ENCODE data around the gene OR10A4.

Gene OR10A4

GRCh38 chr11:6894097-6894496, 17.7 kb downstream of the OR10A4 start:
- Histone ChIP-seq H3K4me1 (ENCODE audit: low read length) (peaks cover 6% of the 10 kb centered on the region), H3K9ac (ENCODE audit: low read length) (no peak overlapping the region), H3K4me2 (ENCODE audit: low read depth, low read length) (no peak overlapping the region), H2AFZ (ENCODE audit: low read length) (no peak overlapping the region), H3K4me3 (ENCODE audit: low read length) (no peak overlapping the region), H3K27ac (ENCODE audit: low read length) (no peak overlapping the region), H3F3A (ENCODE audit: insufficient read depth, low read length) (no peaks in the 10 kb centered on the region), H3K9me3 (replicated peaks; ENCODE audit: insufficient read depth, low read length) (no peaks in the 10 kb centered on the region), H4K20me1 (ENCODE audit: insufficient read depth, low read length) (no peaks in the 10 kb centered on the region), H3K79me2 (ENCODE audit: low read length) (no peaks in the 10 kb centered on the region), H3K9me2 (replicated peaks; ENCODE audit: insufficient read depth, low read length) (no peaks in the 10 kb centered on the region), H3K27me3 (replicated peaks; ENCODE audit: insufficient read depth, low read length) (no peaks in the 10 kb centered on the region), H3K36me3 (replicated peaks; ENCODE audit: insufficient read depth, low read length) (no peaks in the 10 kb centered on the region)
- no peak for DNase-seq
- TF ChIP-seq EZH2phosphoT487 (IDR thresholded peaks at IDR 0.05; ENCODE audit: low read length) (no peak), CTCF (IDR thresholded peaks at IDR 0.05; ENCODE audit: low read length) (no peak)

GRCh38 chr11:6895010-6895409, 18.6 kb downstream of the OR10A4 start:
- no peaks in the 10 kb centered on the region for H3K9me2 ChIP-seq (replicated peaks; ENCODE audit: insufficient read depth, low read length)
- TF ChIP-seq EZH2phosphoT487 (IDR thresholded peaks at IDR 0.05; ENCODE audit: low read length) = no peak
- no peak for TF ChIP-seq CTCF (IDR thresholded peaks at IDR 0.05; ENCODE audit: low read length)
- TF ChIP-seq EZH2 (optimal IDR thresholded peaks at IDR 0.05; ENCODE audit: low read depth, low read length) = no peak
- H3K4me2 ChIP-seq (ENCODE audit: low read depth, low read length) = no peak overlapping the region
- H3K9ac ChIP-seq (ENCODE audit: low read length) = no peak overlapping the region
- no peaks in the 10 kb centered on the region for H3K36me3 ChIP-seq (replicated peaks; ENCODE audit: insufficient read depth, low read length)
- H3K79me2 ChIP-seq (ENCODE audit: low read length) = no peaks in the 10 kb centered on the region
- H3K4me3 ChIP-seq (ENCODE audit: low read length) = no peak overlapping the region
- peak; percentile 30 for DNase-seq
- H2AFZ ChIP-seq (ENCODE audit: low read length) = no peak overlapping the region
- H4K20me1 ChIP-seq (ENCODE audit: insufficient read depth, low read length) = no peaks in the 10 kb centered on the region
- peaks cover 6% of the 10 kb centered on the region for H3K4me1 ChIP-seq (ENCODE audit: low read length)
- no peaks in the 10 kb centered on the region for H3K9me3 ChIP-seq (replicated peaks; ENCODE audit: insufficient read depth, low read length)
- H3K27me3 ChIP-seq (replicated peaks; ENCODE audit: insufficient read depth, low read length) = no peaks in the 10 kb centered on the region
- no peak overlapping the region for H3K27ac ChIP-seq (ENCODE audit: low read length)
- H3F3A ChIP-seq (ENCODE audit: insufficient read depth, low read length) = no peaks in the 10 kb centered on the region

- peaks cover 13% of the 10 kb centered on the region for H3K4me1 ChIP-seq (ENCODE audit: low read length)
- no peak overlapping the region for H3K9ac ChIP-seq (ENCODE audit: low read length)
- H4K20me1 ChIP-seq (ENCODE audit: insufficient read depth, low read length) = no peaks in the 10 kb centered on the region
- no peak overlapping the region for H3K4me3 ChIP-seq (ENCODE audit: low read length)
- H3K9me2 ChIP-seq (replicated peaks; ENCODE audit: insufficient read depth, low read length) = no peaks in the 10 kb centered on the region
- H3K36me3 ChIP-seq (replicated peaks; ENCODE audit: insufficient read depth, low read length) = no peaks in the 10 kb centered on the region
- no peak overlapping the region for H3K4me2 ChIP-seq (ENCODE audit: low read depth, low read length)
- no peak for TF ChIP-seq CTCF (IDR thresholded peaks at IDR 0.05; ENCODE audit: low read length)
- no peak for TF ChIP-seq EZH2 (optimal IDR thresholded peaks at IDR 0.05; ENCODE audit: low read depth, low read length)
- no peak for TF ChIP-seq EZH2phosphoT487 (IDR thresholded peaks at IDR 0.05; ENCODE audit: low read length)
- H3K27ac ChIP-seq (ENCODE audit: low read length) = no peak overlapping the region
- no peaks in the 10 kb centered on the region for H3K9me3 ChIP-seq (replicated peaks; ENCODE audit: insufficient read depth, low read length)
- H3K27me3 ChIP-seq (replicated peaks; ENCODE audit: insufficient read depth, low read length) = no peaks in the 10 kb centered on the region; the same call in 1 of the 2 replicates
- no peak for DNase-seq
- no peaks in the 10 kb centered on the region for H3K79me2 ChIP-seq (ENCODE audit: low read length)
- H3F3A ChIP-seq (ENCODE audit: insufficient read depth, low read length) = no peaks in the 10 kb centered on the region
- H2AFZ ChIP-seq (ENCODE audit: low read length) = no peak overlapping the region
Measured at GRCh38 chr11:6898911-6899310, 22.5 kb downstream of the OR10A4 start.
